Liver (tissue), 9 donors: Measurements from ENCODE around the gene BCAR3. TPM values are rescaled to one million over a fixed set of nuclear protein-coding genes. Genes with fewer than 3 reads are reported as not detected.

Source experiments
- DNase-seq: peaks from one replicate; pipeline ENCODE4 v3.0.0-alpha.2; 2017; ENCODE audit warnings: low spot score
- H3K27ac ChIP-seq, 2 donors: one replicate each; pipeline ENCODE4 v1.7.0; 2013; ENCODE audit warnings: inconsistent platforms in 2 of 2, low read length in 2 of 2, control low read depth in 1 of 2, low read depth in 1 of 2, mild to moderate bottlenecking in 1 of 2
- H3K27me3 ChIP-seq, 4 donors: one replicate each; pipeline versions ENCODE4 v1.6.1 to v1.7.0; 2013; ENCODE audit warnings: low read length in 3 of 4, inconsistent platforms in 1 of 4, mild to moderate bottlenecking in 1 of 4, moderate library complexity in 1 of 4; ENCODE audit not compliant: control insufficient read depth in 4 of 4, insufficient read depth in 4 of 4
- H3K36me3 ChIP-seq, 4 donors: one replicate each; pipeline versions ENCODE4 v1.6.1 to v1.7.0; 2013; ENCODE audit warnings: low read length in 3 of 4, mild to moderate bottlenecking in 3 of 4, low read depth in 1 of 4, moderate library complexity in 1 of 4; ENCODE audit not compliant: control insufficient read depth in 4 of 4, insufficient read depth in 3 of 4
- H3K4me1 ChIP-seq, 4 donors: one replicate each; pipeline versions ENCODE4 v1.6.1 to v1.7.0; 2013; ENCODE audit warnings: low read length in 3 of 4, mild to moderate bottlenecking in 3 of 4, moderate library complexity in 1 of 4; ENCODE audit not compliant: control insufficient read depth in 4 of 4, insufficient read depth in 4 of 4
- H3K4me3 ChIP-seq, 3 donors: one replicate each; pipeline versions ENCODE4 v1.6.1 to v1.7.0; 2013; ENCODE audit warnings: low read length in 3 of 3, control low read depth in 1 of 3, low read depth in 1 of 3, mild to moderate bottlenecking in 1 of 3
- H3K9ac ChIP-seq, 2 donors: one replicate each; pipeline ENCODE4 v1.7.0; 2013; ENCODE audit warnings: low read length in 2 of 2, mild to moderate bottlenecking in 2 of 2, moderate library complexity in 2 of 2, control low read depth in 1 of 2, low read depth in 1 of 2
- H3K9me3 ChIP-seq, 4 donors: one replicate each; pipeline versions ENCODE4 v1.6.1 to v1.7.0; 2013; ENCODE audit warnings: low read length in 3 of 4; ENCODE audit not compliant: control insufficient read depth in 4 of 4
- EGR1 ChIP-seq, 2 donors: IDR thresholded peaks; 2 replicates each; pipeline ENCODE4 v1.6.1; 2016 to 2018; ENCODE audit warnings: antibody characterized with exemption in 2 of 2, low read depth in 2 of 2
- FOXA1 ChIP-seq: IDR thresholded peaks from 2 replicates; pipeline ENCODE4 v1.6.1; 2016; ENCODE audit warnings: antibody characterized with exemption
- FOXA2 ChIP-seq: IDR thresholded peaks from 2 replicates; pipeline ENCODE4 v1.6.1; 2016; ENCODE audit warnings: antibody characterized with exemption
- GABPA ChIP-seq, 2 donors: IDR thresholded peaks in 1 of 2; conservative IDR thresholded peaks in 1 of 2; 2 replicates each; pipeline ENCODE4 v1.6.1; 2016; ENCODE audit warnings: antibody characterized with exemption in 2 of 2, mild to moderate bottlenecking in 1 of 2, moderate library complexity in 1 of 2
- HNF4A ChIP-seq, 2 donors: conservative IDR thresholded peaks; 2 replicates each; pipeline ENCODE4 v1.6.1; 2016; ENCODE audit warnings: antibody characterized with exemption in 2 of 2, mild to moderate bottlenecking in 2 of 2
- HNF4G ChIP-seq: IDR thresholded peaks from 2 replicates; pipeline ENCODE4 v1.6.1; 2016; ENCODE audit warnings: antibody characterized with exemption
- JUND ChIP-seq, 2 donors: IDR thresholded peaks; 2 replicates each; pipeline ENCODE4 v1.6.1; 2016; ENCODE audit warnings: antibody characterized with exemption in 2 of 2
- NR2F2 ChIP-seq: IDR thresholded peaks from 2 replicates; pipeline ENCODE4 v1.6.1; 2016; ENCODE audit warnings: antibody characterized with exemption
- RAD21 ChIP-seq, 2 donors: IDR thresholded peaks; 2 replicates each; pipeline ENCODE4 v1.6.1; 2016; ENCODE audit warnings: antibody characterized with exemption in 2 of 2, mild to moderate bottlenecking in 2 of 2
- REST ChIP-seq: IDR thresholded peaks from 2 replicates; pipeline ENCODE4 v1.6.1; 2016; ENCODE audit warnings: antibody characterized with exemption, mild to moderate bottlenecking
- RXRA ChIP-seq, 2 donors: IDR thresholded peaks; 2 replicates each; pipeline ENCODE4 v1.6.1; 2017 to 2018; ENCODE audit warnings: antibody characterized with exemption in 2 of 2, mild to moderate bottlenecking in 1 of 2
- YY1 ChIP-seq: IDR thresholded peaks from 2 replicates; pipeline ENCODE4 v1.6.1; 2016; ENCODE audit warnings: antibody characterized with exemption, mild to moderate bottlenecking
- ZBTB33 ChIP-seq: IDR thresholded peaks from 2 replicates; pipeline ENCODE4 v1.6.1; 2016; ENCODE audit warnings: antibody characterized with exemption
- WGBS: extraction: QIAGEN DNeasy Blood & Tissue Kit; methylation state at CpG from one replicate; pipeline ENCODE4 v1.1.7; 2013; 5-methylcytosine and 5-hydroxymethylcytosine counted together
- polyA plus RNA-seq, 2 donors: library from polyadenylated mRNA; stranded (reverse) in 1 of 2; unstranded in 1 of 2; fragments of 200-250 nt in 1 of 2; fragments of >200 nt in 1 of 2; fragmentation: Nextera tagmentation in 1 of 2; extraction: Ambion mirVana in 1 of 2; gene quantifications; one replicate each; pipeline versions ENCODE4 v1.2.1 to v1.2.3, GENCODE V29; 2013 to 2015
- total RNA-seq, 2 donors: library from RNA; depleted of rRNA; stranded (reverse); fragments of >200 nt; gene quantifications; one replicate each; pipeline ENCODE4 v1.2.3, GENCODE V29; 2014
- TF ChIP-seq, protein P1 (sequence below): IDR thresholded peaks from 2 replicates; pipeline ENCODE4 v1.6.1; 2016; ENCODE audit warnings: antibody characterized with exemption
- donor health status: healthy.
- donor health status: healthy.
- donor health status: healthy.
- donor health status: healthy.
- donor health status: healthy.

BCAR3 gene
- total and polyA plus RNA-seq, 4 donors: 2.8 to 10.3 (median 7.7) TPM

DNA sequence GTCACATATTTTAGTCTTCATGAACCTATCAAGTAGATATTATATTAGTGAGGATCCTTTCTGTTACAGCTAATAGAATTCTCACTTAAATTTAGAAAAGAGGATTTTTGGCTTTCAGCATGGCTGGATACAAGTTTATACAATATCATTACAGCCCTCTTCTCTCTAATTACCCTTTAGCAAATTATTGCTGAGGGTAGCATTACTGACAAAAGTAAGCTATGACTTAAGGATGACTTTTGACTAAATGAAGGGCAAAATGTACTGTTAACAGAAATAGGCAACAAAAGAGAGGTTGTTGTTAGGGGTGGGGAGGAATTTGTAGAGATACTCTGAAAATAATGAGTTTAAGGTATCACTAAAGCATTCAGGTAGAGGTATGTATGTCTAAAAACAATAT, 148.0 kb downstream of the BCAR3 start:
- Histone ChIP-seq H3K4me3 (no peak overlapping the region), H3K27me3 (no peaks in the 10 kb centered on the region), H3K4me1 (peaks cover 0 to 13% (median 7%) of the 10 kb centered on the region in 4 donors), H3K9me3 (no peaks in the 10 kb centered on the region), H3K27ac (no peak overlapping the region), H3K36me3 (peaks cover 0 to 6% (median 1%) of the 10 kb centered on the region in 4 donors), H3K9ac (no peak overlapping the region)
- TF ChIP-seq EGR1 (IDR thresholded peaks at IDR 0.05; ENCODE audit: low read depth in 2 of 2): no peak
- TF ChIP-seq RAD21 (IDR thresholded peaks at IDR 0.05): no peak
- no peak for TF ChIP-seq REST
- no peak for TF ChIP-seq HNF4G
- no peak for TF ChIP-seq RXRA (IDR thresholded peaks at IDR 0.05)
- no peak for TF ChIP-seq HNF4A (conservative IDR thresholded peaks at IDR 0.05)
- TF ChIP-seq, protein P1, sequence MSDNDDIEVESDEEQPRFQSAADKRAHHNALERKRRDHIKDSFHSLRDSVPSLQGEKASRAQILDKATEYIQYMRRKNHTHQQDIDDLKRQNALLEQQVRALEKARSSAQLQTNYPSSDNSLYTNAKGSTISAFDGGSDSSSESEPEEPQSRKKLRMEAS: no peak
- TF ChIP-seq YY1: no peak
- no peak for TF ChIP-seq FOXA1
- no peak for TF ChIP-seq NR2F2
- TF ChIP-seq FOXA2: no peak
- DNase-seq: no peak

DNA sequence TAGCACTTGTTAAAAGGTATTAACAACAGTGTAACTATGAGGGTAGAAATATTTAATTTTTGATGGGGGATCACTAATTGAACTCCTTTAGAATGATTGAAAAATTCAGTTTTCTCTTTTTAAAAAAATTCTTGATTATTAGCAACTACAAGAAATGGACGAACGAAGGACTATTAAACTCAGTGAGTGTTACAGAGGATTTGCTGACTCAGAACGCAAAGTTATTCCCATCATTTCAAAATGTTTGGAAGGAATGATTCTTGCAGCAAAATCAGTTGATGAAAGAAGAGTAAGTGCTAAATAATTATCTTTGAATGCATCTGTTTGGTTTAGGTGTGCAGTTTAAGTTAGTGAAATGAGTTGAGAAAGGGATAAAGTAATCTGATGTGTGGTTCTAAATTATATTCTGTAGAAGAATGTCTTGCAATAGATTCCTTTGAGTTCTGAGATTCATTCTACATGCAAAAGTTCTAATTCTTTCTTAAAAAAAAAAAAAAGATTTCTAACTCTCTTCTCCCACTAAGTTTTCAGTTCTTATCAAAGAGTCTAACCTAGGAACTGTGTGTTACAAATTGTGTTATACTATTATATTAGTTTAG, 148.8 kb downstream of the BCAR3 start:
- H3K4me1 ChIP-seq: peaks cover 0 to 13% (median 7%) of the 10 kb centered on the region in 4 donors
- H3K9me3 ChIP-seq: no peaks in the 10 kb centered on the region
- peaks cover 0 to 6% (median 1%) of the 10 kb centered on the region in 4 donors for H3K36me3 ChIP-seq
- WGBS: 98% methylated on average over 3 of the region's 3 CpGs
- H3K9ac ChIP-seq: no peak overlapping the region
- H3K27ac ChIP-seq: no peak overlapping the region
- TF ChIP-seq EGR1 (IDR thresholded peaks at IDR 0.05; ENCODE audit: low read depth in 2 of 2): no peak
- TF ChIP-seq JUND (IDR thresholded peaks at IDR 0.05): no peak
- TF ChIP-seq YY1: no peak
- TF ChIP-seq HNF4A (conservative IDR thresholded peaks at IDR 0.05): no peak
- no peak for TF ChIP-seq GABPA (IDR thresholded peaks at IDR 0.05 in 1 of 2, conservative IDR thresholded peaks at IDR 0.05 in 1 of 2)
- no peak for TF ChIP-seq ZBTB33
- TF ChIP-seq RXRA (IDR thresholded peaks at IDR 0.05): no peak
- no peaks in the 10 kb centered on the region for H3K27me3 ChIP-seq
- no peak overlapping the region for H3K4me3 ChIP-seq
- no peak for DNase-seq
